H1 (cell line): ENCODE data around the gene OR8B4. TPM values are rescaled to one million over a fixed set of nuclear protein-coding genes. Genes with fewer than 3 reads are reported as not detected.

Experiments used
- polyA plus RNA-seq, 7 experiments: library from polyadenylated mRNA; depleted of rRNA in 3 of 7; stranded (reverse) in 5 of 7; unstranded in 2 of 7; fragments of >200 nt in 5 of 7; fragments of 200-250 nt in 2 of 7; gene quantifications; 1 replicate in 5 of 7; 2 replicates in 1 of 7; 4 replicates in 1 of 7; pipeline versions ENCODE4 v1.2.1 to v1.2.3, GENCODE V29; 2011 to 2013; ENCODE audit warnings: missing spikeins in 2 of 7, mixed read lengths in 2 of 7
- total RNA-seq: library from RNA; stranded (reverse); fragmentation: NEBNext Ultra II Directional; extraction: Animal tissue kit (Norgen Biotek cat#: 25700); gene quantifications from 2 replicates; pipeline ENCODE4 v1.2.1, GENCODE V29; 2021
- TF ChIP-seq, protein P1 (sequence below): fragments of 300-600 bp; sonication (generic); IDR thresholded peaks from 2 replicates; pipeline ENCODE4 v1.7.1; 2012; ENCODE audit warnings: low read length, moderate library complexity, mild to moderate bottlenecking, inconsistent platforms; ENCODE audit not compliant: insufficient replicate concordance
- TF ChIP-seq, protein P2 (sequence below): IDR thresholded peaks from 2 replicates; pipeline ENCODE4 v1.6.1; 2011; ENCODE audit warnings: low read depth, mild to moderate bottlenecking, low read length; ENCODE audit not compliant: insufficient read depth

Gene OR8B4
- total and polyA plus RNA-seq, 2 of the 8 experiments (the other 6 are each of a cell fraction or from before 2014, with no cell fraction given): not detected

DNA sequence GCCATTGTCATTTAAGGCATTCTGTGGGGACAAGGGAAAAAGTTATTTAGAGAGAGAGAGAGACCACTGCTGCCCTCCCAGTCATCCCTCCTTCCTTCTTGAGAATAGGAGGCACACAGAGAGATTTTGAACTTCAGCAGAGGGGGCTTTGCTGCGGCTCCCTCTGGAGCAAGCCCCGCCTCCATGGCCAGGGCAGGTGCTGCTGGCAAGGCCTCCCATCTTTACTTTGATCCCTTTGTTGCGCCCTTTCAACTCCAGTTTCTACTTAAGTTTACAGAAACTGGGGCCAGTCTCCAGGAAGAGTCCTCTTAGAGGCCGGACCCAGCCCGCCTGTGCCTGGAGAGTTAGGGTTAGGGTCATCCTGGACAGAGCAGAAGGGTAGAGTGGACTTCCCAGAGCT lies 16.4 kb upstream of the OR8B4 start (continued):
- TF ChIP-seq, protein P1, sequence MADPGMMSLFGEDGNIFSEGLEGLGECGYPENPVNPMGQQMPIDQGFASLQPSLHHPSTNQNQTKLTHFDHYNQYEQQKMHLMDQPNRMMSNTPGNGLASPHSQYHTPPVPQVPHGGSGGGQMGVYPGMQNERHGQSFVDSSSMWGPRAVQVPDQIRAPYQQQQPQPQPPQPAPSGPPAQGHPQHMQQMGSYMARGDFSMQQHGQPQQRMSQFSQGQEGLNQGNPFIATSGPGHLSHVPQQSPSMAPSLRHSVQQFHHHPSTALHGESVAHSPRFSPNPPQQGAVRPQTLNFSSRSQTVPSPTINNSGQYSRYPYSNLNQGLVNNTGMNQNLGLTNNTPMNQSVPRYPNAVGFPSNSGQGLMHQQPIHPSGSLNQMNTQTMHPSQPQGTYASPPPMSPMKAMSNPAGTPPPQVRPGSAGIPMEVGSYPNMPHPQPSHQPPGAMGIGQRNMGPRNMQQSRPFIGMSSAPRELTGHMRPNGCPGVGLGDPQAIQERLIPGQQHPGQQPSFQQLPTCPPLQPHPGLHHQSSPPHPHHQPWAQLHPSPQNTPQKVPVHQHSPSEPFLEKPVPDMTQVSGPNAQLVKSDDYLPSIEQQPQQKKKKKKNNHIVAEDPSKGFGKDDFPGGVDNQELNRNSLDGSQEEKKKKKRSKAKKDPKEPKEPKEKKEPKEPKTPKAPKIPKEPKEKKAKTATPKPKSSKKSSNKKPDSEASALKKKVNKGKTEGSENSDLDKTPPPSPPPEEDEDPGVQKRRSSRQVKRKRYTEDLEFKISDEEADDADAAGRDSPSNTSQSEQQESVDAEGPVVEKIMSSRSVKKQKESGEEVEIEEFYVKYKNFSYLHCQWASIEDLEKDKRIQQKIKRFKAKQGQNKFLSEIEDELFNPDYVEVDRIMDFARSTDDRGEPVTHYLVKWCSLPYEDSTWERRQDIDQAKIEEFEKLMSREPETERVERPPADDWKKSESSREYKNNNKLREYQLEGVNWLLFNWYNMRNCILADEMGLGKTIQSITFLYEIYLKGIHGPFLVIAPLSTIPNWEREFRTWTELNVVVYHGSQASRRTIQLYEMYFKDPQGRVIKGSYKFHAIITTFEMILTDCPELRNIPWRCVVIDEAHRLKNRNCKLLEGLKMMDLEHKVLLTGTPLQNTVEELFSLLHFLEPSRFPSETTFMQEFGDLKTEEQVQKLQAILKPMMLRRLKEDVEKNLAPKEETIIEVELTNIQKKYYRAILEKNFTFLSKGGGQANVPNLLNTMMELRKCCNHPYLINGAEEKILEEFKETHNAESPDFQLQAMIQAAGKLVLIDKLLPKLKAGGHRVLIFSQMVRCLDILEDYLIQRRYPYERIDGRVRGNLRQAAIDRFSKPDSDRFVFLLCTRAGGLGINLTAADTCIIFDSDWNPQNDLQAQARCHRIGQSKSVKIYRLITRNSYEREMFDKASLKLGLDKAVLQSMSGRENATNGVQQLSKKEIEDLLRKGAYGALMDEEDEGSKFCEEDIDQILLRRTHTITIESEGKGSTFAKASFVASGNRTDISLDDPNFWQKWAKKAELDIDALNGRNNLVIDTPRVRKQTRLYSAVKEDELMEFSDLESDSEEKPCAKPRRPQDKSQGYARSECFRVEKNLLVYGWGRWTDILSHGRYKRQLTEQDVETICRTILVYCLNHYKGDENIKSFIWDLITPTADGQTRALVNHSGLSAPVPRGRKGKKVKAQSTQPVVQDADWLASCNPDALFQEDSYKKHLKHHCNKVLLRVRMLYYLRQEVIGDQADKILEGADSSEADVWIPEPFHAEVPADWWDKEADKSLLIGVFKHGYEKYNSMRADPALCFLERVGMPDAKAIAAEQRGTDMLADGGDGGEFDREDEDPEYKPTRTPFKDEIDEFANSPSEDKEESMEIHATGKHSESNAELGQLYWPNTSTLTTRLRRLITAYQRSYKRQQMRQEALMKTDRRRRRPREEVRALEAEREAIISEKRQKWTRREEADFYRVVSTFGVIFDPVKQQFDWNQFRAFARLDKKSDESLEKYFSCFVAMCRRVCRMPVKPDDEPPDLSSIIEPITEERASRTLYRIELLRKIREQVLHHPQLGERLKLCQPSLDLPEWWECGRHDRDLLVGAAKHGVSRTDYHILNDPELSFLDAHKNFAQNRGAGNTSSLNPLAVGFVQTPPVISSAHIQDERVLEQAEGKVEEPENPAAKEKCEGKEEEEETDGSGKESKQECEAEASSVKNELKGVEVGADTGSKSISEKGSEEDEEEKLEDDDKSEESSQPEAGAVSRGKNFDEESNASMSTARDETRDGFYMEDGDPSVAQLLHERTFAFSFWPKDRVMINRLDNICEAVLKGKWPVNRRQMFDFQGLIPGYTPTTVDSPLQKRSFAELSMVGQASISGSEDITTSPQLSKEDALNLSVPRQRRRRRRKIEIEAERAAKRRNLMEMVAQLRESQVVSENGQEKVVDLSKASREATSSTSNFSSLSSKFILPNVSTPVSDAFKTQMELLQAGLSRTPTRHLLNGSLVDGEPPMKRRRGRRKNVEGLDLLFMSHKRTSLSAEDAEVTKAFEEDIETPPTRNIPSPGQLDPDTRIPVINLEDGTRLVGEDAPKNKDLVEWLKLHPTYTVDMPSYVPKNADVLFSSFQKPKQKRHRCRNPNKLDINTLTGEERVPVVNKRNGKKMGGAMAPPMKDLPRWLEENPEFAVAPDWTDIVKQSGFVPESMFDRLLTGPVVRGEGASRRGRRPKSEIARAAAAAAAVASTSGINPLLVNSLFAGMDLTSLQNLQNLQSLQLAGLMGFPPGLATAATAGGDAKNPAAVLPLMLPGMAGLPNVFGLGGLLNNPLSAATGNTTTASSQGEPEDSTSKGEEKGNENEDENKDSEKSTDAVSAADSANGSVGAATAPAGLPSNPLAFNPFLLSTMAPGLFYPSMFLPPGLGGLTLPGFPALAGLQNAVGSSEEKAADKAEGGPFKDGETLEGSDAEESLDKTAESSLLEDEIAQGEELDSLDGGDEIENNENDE: no peak
- TF ChIP-seq, protein P2, sequence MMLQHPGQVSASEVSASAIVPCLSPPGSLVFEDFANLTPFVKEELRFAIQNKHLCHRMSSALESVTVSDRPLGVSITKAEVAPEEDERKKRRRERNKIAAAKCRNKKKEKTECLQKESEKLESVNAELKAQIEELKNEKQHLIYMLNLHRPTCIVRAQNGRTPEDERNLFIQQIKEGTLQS: no peak
